Activated B cell treated with CpG ODN at 0.5 μM for 24 hours (primary cell): ENCODE measurements around the gene CHKB. TPM values are rescaled to one million over a fixed set of nuclear protein-coding genes. Genes with fewer than 3 reads are reported as not detected.

Experiments
- ATAC-seq: fragments of 200-7000 bp; cut with Tn5 transposase; one replicate; pipeline ENCODE4 v1.10.0; 2021; ENCODE audit warnings: low read depth, mild to moderate bottlenecking, moderate library complexity
- CTCF ChIA-PET: fragments of 350-600 bp; sonication (Branson Sonifier 250); formaldehyde crosslinking; loops from one replicate; lab custom pipeline; 2021; ENCODE audit warnings: antibody characterized with exemption; lab: Charles Lee
- POLR2A ChIA-PET: fragments of 350-600 bp; sonication (Branson Sonifier 250); formaldehyde crosslinking; loops from one replicate; lab custom pipeline; 2021; ENCODE audit warnings: antibody characterized with exemption; lab: Charles Lee
- DNase-seq: peaks from one replicate; pipeline ENCODE4 v3.0.0; 2022
- H3K27ac Mint-ChIP-seq: one replicate; pipeline ENCODE4 v1.8.0; 2020; ENCODE audit warnings: mixed read lengths
- H3K27me3 Mint-ChIP-seq: one replicate; pipeline ENCODE4 v1.8.0; 2021; ENCODE audit warnings: mixed read lengths
- H3K36me3 Mint-ChIP-seq: one replicate; pipeline ENCODE4 v1.8.0; 2021; ENCODE audit warnings: low read depth, mixed read lengths
- H3K4me1 Mint-ChIP-seq: one replicate; pipeline ENCODE4 v1.8.0; 2021; ENCODE audit warnings: mixed read lengths
- H3K4me3 Mint-ChIP-seq: one replicate; pipeline ENCODE4 v1.8.0; 2020; ENCODE audit warnings: mild to moderate bottlenecking, mixed read lengths
- H3K9me3 Mint-ChIP-seq: one replicate; pipeline ENCODE4 v1.8.0; 2020; ENCODE audit warnings: mixed read lengths
- intact Hi-C: fragments of 100-400 bp; cut with micrococcal nuclease; formaldehyde crosslinking; loops from one replicate; pipeline ENCODE4 v1.15.1; 2024
- total RNA-seq: library from RNA; stranded (reverse); gene quantifications from 2 replicates; pipeline ENCODE4 v1.2.3, GENCODE V29; 2022
- TF ChIP-seq, protein P1 (sequence below): fragments of 200-600 bp; IDR thresholded peaks from one replicate; pipeline ENCODE4 v1.8.0; 2022; ENCODE audit warnings: antibody characterized with exemption, mild to moderate bottlenecking

The CHKB gene
- total RNA-seq, 1 donor from 2014 or later: 158 TPM

DNA sequence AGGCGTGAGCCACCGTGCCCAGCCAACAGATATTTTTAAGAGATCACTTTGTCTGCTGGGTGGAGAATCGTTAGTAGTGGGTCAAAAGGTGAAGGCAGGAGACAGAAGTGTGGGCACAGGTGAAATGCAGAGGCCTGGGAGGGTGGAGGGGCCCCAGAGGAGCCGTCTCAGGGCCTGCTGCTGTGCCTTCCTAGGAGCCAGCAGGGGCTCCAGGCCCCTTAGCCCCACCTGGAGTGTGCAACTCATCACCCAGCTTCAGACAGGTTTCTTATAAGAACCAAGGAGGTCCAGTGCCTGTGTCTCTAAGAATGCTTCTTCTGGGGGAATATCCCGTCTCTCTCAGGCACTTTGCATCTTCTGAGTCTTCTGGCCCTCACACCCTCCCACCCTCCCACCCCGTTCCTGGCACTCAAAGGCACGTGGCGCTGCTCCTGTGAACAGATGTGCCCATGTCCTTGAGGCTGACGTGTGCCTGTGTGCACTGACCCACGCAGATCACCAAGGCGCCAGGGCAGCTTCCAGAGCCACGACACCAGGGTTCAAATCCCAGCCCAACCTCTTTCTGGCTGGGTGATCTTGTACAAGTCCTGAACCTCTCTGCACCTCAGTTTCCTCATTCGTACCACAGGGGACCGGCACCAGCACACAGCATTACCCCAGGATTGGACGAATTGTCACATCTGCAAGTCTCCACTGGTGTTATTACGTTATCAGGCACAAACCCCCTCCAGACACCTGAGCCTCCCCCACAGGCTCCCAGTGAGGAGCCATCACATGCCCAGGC is 41.9 kb upstream of the CHKB start:
- H3K4me1 Mint-ChIP-seq: peaks cover 46% of the 10 kb centered on the region

DNA sequence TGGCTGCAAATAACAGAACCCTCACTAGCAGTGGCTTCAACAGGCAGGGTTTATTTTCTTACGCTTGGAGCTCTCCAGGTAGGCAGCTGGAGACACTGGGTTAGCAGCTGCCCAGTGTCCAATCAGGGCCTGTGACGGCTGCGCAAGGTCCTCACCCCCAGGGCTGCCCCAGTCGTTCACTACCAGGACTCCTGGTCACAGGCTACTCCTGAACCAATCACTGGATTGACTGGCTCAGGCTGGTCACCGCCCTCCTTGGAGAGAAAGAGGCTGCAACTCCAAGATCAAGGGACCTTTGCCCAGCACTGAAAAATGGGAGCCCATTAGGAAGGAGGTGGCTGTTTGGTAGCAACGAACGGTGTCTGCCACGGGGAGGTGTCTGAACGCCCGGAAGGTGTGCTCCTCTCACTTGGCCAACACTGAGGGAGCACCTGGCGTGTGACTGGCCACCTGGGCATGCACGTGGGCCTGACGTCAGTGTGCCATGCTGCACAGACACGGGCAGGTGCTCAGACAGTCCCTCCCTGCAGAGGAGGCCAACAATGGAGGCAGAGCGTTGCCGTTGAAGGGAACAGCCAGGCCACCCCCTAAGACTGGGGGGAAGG is 40.2 kb upstream of the CHKB start:
- Mint-ChIP-seq H3K27ac (peak overlapping the region; percentile 94), H3K4me1 (peaks cover 38% of the 10 kb centered on the region), H3K4me3 (no peak overlapping the region), H3K27me3 (no peaks in the 10 kb centered on the region), H3K36me3 (peaks cover 10% of the 10 kb centered on the region), H3K9me3 (no peaks in the 10 kb centered on the region)
- TF ChIP-seq, protein P1, sequence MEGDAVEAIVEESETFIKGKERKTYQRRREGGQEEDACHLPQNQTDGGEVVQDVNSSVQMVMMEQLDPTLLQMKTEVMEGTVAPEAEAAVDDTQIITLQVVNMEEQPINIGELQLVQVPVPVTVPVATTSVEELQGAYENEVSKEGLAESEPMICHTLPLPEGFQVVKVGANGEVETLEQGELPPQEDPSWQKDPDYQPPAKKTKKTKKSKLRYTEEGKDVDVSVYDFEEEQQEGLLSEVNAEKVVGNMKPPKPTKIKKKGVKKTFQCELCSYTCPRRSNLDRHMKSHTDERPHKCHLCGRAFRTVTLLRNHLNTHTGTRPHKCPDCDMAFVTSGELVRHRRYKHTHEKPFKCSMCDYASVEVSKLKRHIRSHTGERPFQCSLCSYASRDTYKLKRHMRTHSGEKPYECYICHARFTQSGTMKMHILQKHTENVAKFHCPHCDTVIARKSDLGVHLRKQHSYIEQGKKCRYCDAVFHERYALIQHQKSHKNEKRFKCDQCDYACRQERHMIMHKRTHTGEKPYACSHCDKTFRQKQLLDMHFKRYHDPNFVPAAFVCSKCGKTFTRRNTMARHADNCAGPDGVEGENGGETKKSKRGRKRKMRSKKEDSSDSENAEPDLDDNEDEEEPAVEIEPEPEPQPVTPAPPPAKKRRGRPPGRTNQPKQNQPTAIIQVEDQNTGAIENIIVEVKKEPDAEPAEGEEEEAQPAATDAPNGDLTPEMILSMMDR: no peak
- ATAC-seq: no peak
- ChIA-PET CTCF (interaction anchor here (2.9 kb wide), 1 partner anchor 97 kb away, joined by 40 read pairs; the partner anchor contains the start of gene SCO2), POLR2A (interaction anchor here (1.6 to 3.4 kb wide), 5 partner anchors 60 to 379 kb away, joined by 6 to 43 read pairs (median 20); partner anchors contain the start of genes SCO2, SYCE3, TUBGCP6 and TYMP)
- intact Hi-C loops: no loop called here
- no peak for DNase-seq

More for the DNA sequence above, 41.9 kb upstream of the CHKB start:
- ChIA-PET POLR2A (interaction anchor here (0.7 to 1.3 kb wide), 2 partner anchors 98 to 853 kb away, joined by 3 read pairs; no protein-coding TSS in a partner anchor), CTCF (no interaction called here)
- ATAC-seq (no peak), DNase-seq (no peak)
- Mint-ChIP-seq H3K27ac (no peak overlapping the region), H3K4me3 (no peak overlapping the region), H3K36me3 (peaks cover 10% of the 10 kb centered on the region), H3K9me3 (no peaks in the 10 kb centered on the region), H3K27me3 (no peaks in the 10 kb centered on the region)
- TF ChIP-seq, protein P1: no peak
- intact Hi-C loops: no loop called here

DNA sequence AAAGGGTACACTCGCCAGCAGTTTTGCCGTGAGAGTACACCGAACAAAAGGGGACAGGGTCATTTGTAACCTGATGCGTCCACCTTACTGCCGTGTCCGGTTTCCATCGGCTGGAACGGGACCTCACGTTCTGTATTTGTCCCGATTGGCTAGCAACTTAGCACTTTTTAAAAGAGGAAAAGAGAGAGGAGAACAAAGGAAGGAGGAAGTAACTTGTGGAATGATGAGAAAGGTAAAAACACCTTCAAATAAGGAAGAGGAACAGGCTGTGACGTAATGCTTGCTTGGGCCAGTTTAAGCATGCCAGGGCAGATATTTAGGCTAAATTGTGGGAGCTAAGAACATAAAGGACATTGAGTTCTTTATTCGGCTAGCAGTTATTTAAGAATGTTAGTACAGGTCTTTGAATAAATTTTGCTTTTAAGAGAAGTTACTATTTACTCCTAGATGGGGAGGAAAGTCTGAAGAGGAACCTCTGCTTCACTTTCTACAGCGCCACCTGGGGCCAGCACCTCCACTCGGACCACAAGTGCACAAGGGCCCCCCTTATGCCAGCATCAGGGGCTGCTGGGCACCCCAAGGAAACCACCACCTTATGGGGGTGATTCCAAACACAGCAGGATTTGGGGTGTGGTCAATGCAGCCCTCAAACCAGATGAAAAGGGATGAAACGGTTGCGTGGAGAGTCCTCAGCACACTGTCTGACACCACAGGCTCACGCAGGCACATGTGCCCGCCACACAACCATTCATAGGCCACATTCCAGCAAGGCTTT is 39.5 kb upstream of the CHKB start:
- POLR2A ChIA-PET: interaction anchor here (0.6 to 3.8 kb wide), 15 partner anchors 40 to 378 kb away, joined by 3 to 94 read pairs (median 13); partner anchors contain the start of genes HDAC10, LMF2, NCAPH2 and SCO2
- H3K4me3 Mint-ChIP-seq: peak overlapping the region; percentile 85
- no peaks in the 10 kb centered on the region for H3K9me3 Mint-ChIP-seq
- intact Hi-C loops: loop anchor here (1.0 to 2.0 kb wide), 8 partner anchors 39 to 431 kb away; partner anchors contain the start of genes CHKB, DENND6B and PPP6R2
- ATAC-seq (no peak), DNase-seq (no peak)
- TF ChIP-seq, protein P1: no peak
- H3K4me1 Mint-ChIP-seq: peaks cover 38% of the 10 kb centered on the region
- CTCF ChIA-PET: interaction anchor here (1.0 to 2.9 kb wide), 11 partner anchors 59 to 380 kb away, joined by 3 to 40 read pairs (median 8); partner anchors contain the start of genes HDAC10, SCO2, SYCE3 and TYMP
- H3K36me3 Mint-ChIP-seq: peaks cover 10% of the 10 kb centered on the region
- no peaks in the 10 kb centered on the region for H3K27me3 Mint-ChIP-seq
- peak overlapping the region; percentile 94 for H3K27ac Mint-ChIP-seq

DNA sequence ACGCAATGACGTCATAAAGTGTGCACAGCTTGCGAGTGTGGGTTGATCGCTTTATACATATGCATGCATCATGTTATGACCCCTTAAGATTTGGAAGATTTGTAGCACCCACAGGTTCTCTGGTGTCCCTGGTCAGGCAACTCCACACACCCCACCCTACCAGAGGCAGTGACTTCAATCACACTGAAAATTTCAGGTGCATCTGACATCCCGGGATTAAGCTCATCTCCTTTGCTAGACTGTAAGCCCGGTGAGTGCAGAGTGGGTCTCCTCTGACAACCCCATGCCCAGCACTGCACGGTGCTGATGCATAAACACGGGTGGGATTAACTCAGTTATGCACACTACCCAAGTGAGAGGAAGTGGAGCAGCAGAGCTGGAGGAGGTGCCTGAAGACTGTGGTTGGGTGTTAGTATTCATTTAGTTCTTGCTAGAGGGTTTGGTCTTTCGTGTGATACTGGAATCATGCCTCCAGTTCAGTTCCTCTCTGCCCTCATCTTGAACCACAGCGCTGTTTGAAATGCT is 38.8 kb upstream of the CHKB start:
- H3K27me3 Mint-ChIP-seq: no peaks in the 10 kb centered on the region
- H3K4me3 Mint-ChIP-seq: peak overlapping the region; percentile 85
- H3K4me1 Mint-ChIP-seq: peaks cover 34% of the 10 kb centered on the region
- peaks cover 8% of the 10 kb centered on the region for H3K36me3 Mint-ChIP-seq
- peak overlapping the region; percentile 94 for H3K27ac Mint-ChIP-seq
- CTCF ChIA-PET: interaction anchor here (0.9 to 2.9 kb wide), 19 partner anchors 56 to 380 kb away, joined by 3 to 40 read pairs (median 7); partner anchors contain the start of genes HDAC10, LMF2, NCAPH2 and SCO2
- TF ChIP-seq, protein P1: no peak
- no peaks in the 10 kb centered on the region for H3K9me3 Mint-ChIP-seq
- intact Hi-C loops: loop anchor here (1.0 to 2.0 kb wide), 8 partner anchors 39 to 431 kb away; partner anchors contain the start of genes CHKB, DENND6B and PPP6R2
- DNase-seq: no peak
- POLR2A ChIA-PET: interaction anchor here (0.6 to 3.8 kb wide), 20 partner anchors 39 to 377 kb away, joined by 3 to 94 read pairs (median 7); partner anchors contain the start of genes ADM2, HDAC10, LMF2 and NCAPH2
- peak; percentile 62 for ATAC-seq
